Fibroblast of skin of abdomen (primary cell): ENCODE measurements around the gene U2AF2. TPM values are rescaled to one million over a fixed set of nuclear protein-coding genes. Genes with fewer than 3 reads are reported as not detected.

ENCODE experiments used
- DNase-seq: peaks from one replicate; pipeline ENCODE4 v3.0.0-alpha.2; 2013
- polyA plus RNA-seq, 2 experiments: library from polyadenylated mRNA; unstranded; fragments of 120-200 nt; gene quantifications; one replicate each; pipeline ENCODE4 v1.2.1, GENCODE V29; 2013; ENCODE audit not compliant: insufficient read length in 2 of 2

U2AF2 gene
- 182 TPM for polyA plus RNA-seq (2013, experiment 1 of 2; ENCODE audit: insufficient read length)
- polyA plus RNA-seq (2013, experiment 2 of 2; ENCODE audit: insufficient read length) = 183 TPM

DNA sequence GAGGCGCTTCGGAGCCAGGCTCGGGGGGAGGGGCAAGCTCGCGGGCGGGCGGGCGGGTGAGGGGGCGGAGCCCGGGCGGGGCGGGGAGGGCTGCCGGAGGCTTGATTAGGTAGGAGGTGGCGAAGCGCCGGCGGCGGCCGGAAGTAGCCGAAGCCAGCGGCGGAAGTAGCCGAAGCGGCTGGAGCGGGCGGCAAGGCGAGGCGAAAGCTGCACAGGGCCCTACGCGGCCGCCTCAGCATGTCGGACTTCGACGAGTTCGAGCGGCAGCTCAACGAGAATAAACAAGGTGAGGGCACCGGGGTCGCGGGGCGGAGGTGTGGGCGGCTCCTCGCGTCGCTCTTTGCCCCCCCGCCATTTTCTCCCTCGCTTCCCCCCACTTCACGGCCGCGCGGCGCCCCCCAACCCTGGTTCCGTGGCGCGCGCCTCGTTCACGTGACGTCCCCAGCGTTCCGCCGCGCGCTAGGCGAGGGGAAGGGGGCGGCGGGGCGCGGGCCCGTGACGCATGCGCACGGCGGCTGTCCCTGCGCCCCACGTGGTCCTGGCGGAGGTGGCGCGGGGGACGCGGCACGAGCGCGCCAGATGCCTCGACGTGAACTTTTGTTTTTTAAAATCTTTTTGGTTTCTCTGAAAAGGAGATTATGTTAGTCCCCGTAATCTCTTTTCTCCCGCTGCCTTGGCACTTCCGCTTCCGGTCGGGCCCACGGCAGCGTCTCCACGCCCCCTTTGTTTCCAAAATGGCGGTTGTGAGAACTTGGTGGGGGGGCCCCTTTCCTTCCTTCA lies at the start of gene U2AF2:
U2AF2 (plus strand) TSS at position 168 of the 780 bp plus-strand sequence; CDS start at position 238, 70 bp downstream.
- peak; percentile 91 for DNase-seq

DNA sequence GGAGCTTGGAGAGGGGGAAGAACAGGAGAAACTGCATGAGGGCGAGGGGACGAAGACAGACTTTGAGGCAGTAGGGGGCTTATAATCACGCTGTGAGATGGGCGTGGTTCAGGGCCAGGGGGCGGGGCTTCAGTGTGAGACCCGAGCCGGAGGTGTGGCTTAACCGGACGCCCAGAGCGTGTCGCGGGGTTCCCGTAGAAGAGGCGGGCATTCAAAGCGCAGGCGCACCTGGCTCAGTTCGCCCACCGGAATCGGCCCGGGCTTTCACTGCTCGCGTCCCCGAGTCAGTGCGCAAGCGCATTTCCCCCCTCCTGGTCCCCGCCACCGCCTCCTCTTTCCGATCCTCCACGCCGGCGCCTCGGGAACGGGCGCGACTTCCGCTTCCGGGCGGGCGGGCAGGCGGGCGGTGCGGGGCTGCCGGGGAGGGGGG lies 49.6 kb upstream of the U2AF2 start:
- peak; percentile 98 for DNase-seq

DNA sequence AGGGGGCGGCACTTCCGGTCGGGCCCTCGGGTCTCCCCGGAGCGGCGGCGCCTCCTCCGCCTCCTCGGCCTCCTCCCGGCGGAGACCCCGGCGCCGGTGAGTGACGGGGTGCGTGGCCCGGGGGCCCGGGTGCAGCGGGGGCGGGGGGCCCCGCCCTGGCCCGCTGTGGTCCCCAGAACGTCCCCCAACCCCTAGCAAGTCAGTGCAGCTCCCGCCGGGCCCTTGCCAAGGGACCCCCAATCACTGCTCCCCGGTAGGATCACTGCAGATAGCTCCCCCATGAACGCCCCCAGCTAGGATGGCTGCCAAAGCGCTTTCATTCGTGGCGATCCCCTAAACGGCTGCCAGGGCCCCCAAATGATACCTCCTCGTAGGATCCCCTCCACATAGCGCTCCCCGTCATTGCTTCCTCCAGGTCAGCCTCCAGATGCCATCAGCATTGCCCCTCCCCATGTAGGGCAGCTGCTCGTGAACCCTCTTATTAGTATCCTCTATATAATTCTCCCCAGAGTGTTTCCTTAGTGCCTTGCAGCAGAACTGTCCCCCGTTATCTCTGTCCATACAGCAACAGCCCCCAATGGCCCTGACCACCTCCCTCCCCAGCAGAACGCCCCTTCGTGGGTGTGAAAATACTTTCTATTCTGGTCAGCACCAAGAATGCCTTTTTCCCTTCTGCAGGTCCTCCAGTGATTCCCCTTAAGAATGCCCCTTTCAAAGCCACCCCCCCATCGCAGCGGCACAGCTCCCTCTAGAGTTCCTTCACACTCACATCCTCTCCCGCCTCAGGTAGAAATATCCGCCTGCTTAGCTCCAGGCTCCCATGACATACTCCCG lies 49.0 kb upstream of the U2AF2 start, which contains the start of gene ZNF865:
ZNF865 (plus strand) TSS at position 11 of the 834 bp plus-strand sequence. CDS start 7,972 bp downstream, outside the sequence.
- peak; percentile 83 for DNase-seq

DNA sequence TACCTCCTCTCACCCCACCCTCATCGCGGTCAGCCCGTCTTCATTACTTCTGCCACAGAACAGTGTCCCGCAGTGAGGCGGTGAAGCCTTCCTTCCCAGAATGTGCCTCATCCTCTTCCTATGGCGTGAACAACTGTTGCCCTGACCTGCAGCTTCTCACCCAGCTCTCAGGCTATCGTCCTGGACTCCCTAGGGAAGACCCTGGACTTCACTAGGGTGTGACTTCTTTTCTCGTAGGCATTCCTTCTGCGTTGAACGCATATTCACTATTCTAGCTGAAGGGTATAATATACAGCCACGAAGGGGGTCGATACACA lies 48.4 kb upstream of the U2AF2 start:
- DNase-seq = no peak

DNA sequence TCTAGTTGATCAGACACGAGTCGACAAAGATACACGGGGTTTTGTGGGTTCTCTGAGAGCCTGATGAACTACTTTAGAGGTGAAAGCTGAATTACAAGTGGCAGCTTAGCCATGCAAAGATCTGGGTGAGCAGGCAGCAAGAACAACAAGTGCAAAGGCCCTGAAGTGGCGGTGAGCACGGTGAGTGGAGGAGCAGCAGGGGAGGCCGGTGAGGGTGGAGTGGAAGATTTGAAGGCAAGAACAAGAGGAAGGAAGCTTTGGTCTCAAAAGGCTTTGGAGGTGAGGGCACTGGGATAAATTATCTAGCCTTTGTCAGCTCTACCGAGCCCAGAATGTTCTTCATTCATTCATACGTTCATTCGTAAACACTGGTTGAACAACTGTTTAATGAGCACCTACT lies 48.0 kb upstream of the U2AF2 start:
- no peak for DNase-seq

DNA sequence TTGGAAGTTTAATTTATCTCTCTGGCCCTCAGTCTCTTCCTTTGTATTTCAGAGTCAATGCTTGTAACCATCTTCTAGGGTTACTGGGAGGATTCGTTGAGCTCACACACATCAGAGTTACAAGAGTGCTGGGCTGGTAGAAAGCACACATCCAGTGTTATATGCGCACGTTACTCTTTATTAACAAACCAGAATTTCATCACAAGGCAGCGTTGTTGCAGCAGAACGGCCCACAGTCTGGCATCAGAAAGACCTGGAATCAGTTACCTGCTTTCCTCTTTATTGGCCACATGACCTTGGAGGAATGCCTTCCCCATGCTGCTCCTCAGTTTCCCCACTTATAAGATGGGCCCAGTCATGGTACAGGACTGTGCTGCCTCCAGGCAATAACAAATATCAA lies 45.5 kb upstream of the U2AF2 start:
- DNase-seq = no peak

DNA sequence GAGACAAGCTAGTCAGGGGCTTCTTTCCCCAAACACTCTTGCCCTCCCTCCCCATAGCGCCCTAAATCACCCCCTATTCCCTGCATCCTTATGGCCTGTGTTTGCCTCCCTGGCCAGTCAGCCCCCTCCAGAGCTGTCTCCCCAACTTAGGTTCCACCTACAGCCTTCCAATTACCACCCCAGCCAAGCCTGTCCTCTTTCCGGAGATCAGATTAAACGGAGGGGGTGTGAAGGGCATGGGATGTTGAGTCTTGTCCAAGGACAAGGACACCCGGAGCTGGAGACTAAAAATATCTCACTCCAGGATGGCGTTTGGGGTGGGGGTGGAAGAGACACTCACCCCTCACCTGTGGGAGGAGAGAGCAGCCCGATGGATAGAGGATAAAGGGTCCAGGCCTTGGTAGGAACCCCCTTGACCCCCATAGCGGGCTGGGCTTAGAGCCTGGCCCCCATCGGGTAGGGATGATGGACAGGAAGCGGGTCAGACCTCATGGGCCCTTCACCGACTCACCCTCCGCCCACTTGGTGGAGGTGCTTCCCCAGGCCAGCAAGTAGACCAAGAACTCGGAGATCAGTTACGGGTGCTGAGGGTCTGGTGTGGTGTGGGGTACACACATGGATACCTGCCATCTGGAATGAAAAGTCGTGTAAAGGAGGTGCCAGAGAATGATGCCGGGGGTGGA lies 43.4 kb upstream of the U2AF2 start:
- DNase-seq = no peak

DNA sequence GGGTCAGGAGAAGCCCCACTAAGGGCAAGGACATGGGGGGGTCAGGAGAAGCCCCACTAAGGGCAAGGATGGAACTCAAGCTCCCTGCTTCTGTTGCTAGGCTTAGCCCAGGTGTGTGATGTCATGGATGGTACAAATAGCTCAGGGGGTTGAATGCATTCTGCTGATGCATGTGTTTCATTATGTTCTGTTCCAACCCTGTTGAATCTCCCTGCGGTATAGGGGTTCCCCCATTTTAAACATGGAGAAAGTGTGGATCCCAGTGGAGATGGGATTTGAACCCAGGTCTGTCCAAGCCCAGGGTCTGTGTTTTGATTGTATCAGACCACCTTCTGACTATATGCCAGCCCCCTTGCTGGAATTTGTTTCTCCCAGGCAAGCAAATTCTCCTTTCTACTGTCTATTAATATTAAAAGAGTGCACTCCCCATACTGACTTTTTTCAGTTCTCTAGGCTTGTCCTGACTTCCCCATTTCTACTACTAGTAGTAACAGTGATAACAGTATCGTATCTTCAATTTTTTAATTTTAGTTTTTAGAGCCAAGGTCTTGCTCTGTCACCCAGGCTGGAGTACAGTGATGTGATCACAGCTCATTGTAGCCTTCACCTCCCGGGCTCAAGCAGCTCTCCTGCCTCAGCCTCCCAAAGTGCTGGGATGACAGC lies 42.7 kb upstream of the U2AF2 start:
- DNase-seq = no peak

DNA sequence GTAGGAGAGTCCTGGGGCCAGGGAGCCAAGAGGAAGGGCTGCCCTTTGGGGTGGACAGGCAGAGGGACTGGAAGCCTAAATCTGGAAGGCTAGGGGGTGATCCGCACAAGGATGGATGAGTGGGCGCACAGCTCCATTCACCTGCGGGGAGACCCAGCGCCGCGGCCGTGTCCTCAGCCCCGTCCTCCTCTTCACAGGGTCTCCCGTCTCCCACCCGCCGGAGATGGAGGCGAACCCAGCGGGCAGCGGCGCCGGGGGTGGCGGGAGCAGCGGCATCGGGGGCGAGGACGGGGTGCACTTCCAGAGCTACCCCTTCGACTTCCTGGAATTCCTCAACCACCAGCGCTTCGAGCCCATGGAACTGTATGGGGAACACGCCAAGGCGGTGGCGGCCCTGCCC lies 41.4 kb upstream of the U2AF2 start:
- DNase-seq = no peak

DNA sequence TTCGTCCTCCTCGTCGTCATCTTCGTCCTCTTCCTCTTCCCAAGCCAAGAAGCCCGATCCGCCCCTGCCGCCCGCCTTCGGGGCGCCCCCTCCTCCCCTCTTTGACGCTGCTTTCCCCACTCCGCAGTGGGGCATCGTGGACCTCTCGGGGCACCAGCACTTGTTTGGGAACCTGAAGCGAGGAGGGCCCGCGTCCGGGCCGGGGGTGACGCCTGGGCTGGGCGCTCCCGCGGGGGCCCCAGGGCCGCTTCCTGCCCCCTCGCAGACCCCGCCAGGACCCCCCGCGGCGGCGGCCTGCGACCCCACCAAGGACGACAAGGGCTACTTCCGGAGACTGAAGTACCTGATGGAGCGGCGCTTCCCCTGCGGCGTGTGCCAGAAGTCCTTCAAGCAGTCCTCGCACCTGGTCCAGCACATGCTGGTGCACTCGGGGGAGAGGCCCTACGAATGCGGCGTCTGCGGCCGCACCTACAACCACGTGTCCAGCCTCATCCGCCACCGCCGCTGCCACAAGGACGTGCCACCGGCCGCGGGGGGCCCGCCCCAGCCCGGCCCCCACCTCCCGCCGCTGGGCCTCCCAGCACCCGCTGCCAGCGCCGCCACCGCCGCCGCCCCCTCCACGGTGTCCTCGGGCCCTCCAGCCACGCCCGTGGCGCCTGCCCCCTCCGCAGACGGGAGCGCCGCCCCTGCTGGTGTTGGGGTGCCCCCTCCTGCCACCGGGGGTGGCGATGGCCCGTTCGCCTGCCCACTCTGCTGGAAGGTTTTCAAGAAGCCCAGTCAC lies 40.7 kb upstream of the U2AF2 start:
- no peak for DNase-seq

DNA sequence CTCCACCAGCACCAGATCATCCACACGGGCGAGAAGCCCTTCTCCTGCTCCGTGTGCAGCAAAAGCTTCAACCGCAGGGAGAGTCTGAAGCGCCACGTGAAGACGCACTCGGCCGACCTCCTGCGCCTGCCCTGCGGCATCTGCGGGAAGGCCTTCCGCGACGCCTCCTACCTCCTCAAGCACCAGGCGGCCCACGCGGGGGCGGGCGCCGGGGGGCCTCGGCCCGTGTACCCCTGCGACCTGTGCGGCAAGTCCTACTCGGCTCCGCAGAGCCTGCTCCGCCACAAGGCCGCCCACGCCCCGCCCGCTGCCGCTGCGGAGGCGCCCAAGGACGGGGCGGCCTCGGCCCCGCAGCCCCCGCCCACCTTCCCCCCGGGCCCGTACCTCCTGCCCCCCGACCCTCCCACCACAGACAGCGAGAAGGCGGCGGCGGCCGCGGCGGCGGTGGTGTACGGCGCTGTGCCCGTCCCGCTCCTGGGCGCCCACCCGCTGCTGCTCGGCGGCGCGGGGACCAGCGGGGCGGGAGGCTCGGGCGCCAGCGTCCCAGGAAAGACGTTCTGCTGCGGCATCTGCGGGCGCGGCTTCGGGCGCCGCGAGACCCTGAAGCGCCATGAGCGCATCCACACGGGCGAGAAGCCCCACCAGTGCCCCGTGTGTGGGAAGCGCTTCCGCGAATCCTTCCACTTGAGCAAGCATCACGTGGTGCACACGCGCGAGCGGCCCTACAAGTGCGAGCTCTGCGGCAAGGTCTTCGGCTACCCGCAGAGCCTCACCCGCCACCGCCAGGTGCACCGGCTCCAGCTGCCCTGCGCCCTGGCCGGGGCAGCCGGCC lies 39.9 kb upstream of the U2AF2 start:
- DNase-seq = no peak

DNA sequence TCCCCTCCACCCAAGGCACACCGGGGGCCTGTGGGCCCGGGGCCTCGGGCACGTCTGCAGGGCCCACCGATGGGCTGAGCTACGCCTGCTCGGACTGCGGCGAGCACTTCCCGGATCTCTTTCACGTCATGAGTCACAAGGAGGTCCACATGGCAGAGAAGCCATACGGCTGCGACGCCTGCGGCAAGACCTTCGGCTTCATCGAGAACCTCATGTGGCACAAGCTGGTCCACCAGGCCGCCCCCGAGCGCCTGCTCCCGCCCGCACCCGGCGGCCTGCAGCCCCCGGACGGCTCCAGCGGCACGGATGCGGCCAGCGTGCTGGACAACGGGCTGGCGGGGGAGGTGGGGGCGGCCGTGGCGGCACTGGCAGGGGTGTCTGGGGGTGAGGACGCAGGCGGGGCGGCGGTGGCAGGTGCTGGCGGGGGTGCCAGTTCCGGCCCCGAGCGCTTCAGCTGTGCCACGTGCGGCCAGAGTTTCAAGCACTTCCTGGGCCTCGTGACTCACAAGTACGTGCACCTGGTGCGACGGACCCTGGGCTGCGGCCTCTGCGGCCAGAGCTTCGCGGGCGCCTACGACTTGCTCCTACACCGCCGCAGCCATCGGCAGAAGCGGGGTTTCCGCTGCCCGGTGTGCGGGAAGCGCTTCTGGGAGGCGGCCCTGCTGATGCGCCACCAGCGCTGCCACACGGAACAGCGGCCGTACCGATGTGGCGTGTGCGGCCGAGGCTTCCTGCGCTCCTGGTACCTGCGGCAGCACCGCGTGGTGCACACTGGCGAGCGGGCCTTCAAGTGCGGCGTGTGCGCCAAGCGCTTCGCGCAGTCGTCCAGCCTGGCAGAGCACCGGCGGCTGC lies 39.1 kb upstream of the U2AF2 start:
- no peak for DNase-seq

DNA sequence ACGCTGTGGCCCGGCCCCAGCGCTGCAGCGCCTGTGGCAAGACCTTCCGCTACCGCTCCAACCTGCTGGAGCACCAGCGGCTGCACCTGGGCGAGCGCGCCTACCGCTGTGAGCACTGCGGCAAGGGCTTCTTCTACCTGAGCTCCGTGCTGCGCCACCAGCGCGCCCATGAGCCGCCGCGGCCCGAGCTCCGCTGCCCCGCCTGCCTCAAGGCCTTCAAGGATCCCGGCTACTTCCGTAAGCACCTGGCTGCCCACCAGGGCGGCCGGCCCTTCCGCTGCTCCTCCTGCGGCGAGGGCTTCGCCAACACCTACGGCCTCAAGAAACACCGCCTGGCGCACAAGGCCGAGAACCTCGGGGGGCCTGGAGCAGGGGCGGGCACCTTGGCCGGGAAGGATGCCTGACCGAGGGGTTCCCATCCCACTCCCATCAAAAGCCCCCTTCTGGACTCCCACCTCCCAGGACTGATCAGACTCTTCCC lies 38.4 kb upstream of the U2AF2 start:
- no peak for DNase-seq

DNA sequence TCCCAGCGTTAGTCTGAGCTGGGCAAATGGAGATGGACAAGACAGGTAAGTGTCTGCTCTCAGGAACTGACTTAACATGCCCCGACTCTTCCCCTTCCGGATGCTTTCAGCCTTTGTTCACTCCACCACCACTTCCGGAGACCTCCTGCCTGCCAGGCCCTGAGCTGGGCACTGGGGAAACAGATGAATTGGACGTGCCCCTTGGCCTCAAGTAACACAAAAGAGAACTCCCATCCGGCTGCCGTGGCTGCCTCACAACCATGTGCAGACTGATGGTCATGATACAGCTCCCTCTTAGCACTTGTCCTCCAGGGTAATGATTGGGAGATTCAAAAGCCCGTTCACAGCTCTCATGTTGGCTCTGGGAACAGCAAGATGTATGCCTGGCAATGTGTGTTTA lies 37.4 kb upstream of the U2AF2 start:
- DNase-seq = no peak

DNA sequence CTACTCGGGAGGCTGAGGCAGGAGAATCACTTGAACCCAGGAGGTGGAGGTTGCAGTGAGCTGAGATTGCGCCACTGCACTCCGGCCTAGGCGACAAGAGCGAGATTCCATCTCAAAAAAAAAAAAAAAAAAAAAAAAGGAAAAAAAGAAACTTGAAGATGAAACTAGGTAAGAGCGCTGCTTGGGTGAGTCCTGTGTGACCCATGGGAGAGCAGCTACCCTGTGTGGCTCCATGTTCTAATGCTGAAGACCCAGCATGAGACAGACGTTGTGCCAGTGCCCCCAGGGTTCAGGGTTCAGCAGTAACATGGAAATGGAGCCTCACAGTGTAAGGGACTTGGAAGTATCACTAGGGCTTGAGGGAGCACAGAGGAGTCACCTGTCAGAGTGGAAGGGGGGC lies 36.4 kb upstream of the U2AF2 start:
- no peak for DNase-seq

DNA sequence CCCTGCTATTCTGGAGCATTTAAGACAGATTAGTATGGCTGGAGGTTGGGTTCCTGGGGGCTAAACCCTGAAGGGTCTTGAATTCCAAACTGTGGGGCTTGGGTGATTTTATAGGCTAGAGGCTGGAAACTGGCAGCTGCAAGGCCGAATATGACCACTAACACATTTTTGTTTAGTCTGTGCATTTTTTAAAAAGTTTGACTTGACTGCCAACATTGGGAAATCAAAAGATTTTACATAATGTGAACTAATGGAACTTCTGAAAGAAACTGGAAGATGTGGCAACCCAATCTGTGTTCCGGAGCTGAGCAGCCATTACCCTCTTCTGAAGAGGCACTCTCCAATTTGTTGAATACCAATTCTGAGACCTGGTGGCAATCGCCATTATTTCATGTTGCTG lies 35.5 kb upstream of the U2AF2 start:
- DNase-seq = peak; percentile 42

DNA sequence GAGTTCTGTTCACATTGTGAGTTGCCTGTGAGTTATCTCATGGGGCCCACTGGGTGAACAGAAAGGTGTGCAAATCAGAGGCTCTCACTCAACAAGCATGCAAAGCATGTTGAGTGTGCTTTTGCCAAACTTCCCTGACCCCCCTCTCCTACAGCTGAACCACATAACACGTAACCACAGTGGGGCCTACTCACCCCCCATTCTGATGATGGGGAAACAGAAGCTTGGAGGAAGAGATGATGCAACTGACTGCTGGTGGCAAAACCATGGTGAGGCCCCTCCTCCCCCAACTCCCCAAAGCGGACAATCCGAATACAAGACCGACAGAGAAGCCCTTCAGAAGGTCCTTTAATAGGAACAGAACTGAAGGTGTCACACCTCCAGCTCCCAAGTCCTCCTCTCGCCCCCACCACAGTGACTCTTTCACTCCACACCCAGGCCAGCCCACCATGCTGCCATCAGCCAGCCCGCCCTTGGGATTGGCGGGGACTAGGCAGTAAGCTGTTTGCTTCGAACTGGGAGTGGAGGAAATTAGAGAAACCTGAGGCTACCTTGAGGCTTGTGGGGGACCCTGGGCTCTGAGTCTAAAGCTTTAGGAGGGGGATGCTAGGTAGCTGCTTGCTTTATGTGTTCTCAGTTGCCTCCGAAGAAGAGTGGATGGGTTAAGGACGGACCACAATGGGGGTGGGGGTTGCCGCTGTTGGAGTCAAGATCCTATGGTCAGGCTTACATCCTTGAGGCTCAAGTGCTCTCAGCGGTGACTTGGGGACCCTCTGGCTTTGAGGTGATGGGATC lies 34.2 kb upstream of the U2AF2 start:
- DNase-seq = peak; percentile 88

DNA sequence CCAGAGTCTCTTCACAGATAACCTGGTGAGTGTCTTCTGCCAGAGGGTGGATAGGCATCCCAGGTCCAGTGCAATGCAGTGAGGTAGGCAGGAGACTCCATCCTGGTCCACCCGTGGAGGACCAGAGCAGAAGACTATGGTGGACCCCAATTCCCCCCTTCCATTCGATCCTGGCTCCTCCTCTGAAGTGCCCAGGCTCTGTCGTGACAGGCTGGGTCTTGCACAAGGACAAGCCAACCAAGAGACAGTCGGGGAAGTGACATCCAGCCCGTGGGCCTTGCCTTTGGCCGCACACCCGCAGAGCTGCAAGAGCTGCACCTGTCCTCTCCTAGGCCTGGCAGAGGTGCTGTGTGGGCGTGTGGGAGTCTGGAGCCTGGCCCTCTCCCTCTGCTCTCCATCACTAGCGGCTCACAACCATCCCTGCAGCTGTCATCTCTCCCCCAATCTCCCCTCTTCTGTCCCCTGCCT lies 33.6 kb upstream of the U2AF2 start:
- no peak for DNase-seq
